HG02884 (cell line): ENCODE measurements around the gene HOXB5.

Source experiments
- ATAC-seq: cut with Tn5 transposase; IDR thresholded peaks from one replicate; pipeline ENCODE4 v1.9.1; 2021; ENCODE audit warnings: mild to moderate bottlenecking, moderate library complexity; ENCODE audit not compliant: unreplicated experiment

The HOXB5 gene

GRCh38 chr17:48593126-48593829, at the start of gene HOXB5:
Gene HOXB5 (minus strand): TSS chr17:48593779. CDS start chr17:48593682, 97 bp downstream.
- no peak for ATAC-seq

DNA sequence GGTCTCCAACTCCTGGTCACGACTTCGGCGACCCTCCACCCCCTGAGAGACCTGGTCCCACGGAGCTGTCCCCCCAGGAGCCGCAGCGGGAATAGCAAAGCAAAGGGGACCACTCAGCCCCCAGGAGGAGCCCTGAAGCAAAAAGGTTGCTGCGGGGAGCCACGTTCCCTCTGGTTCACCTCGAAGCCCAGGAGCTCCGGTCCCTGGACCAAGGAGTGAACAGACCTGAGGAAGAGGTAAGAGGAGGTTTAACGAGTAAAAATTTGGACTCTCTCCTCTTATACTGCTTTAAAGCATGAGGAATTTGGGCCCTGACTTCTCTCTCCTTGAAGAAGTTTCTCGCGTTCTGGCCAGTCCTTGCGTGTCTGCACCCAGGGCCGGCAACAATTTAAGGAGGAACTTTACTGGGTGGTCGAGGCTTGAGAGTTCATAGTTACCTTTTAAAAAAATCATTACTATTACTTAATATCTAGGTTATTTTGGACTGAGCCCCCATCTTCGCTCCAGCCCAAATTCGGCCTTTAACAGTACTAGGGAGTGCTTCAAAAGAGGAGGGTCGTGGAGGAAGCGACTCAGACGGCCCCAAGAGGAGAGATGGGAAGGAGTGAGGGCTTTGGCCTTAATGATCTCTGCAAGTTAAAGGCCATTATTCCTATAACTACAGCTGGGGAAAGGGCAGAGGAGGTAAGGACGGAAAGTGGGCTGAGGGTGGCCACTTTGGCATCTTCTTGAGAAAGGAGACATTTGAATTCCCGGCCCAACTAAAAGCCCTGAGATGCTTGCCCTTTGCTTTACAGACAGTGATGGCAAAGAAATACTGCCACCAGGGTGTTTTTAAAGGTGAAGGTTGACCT, 49.5 kb upstream of the HOXB5 start:
- ATAC-seq, result no peak

DNA sequence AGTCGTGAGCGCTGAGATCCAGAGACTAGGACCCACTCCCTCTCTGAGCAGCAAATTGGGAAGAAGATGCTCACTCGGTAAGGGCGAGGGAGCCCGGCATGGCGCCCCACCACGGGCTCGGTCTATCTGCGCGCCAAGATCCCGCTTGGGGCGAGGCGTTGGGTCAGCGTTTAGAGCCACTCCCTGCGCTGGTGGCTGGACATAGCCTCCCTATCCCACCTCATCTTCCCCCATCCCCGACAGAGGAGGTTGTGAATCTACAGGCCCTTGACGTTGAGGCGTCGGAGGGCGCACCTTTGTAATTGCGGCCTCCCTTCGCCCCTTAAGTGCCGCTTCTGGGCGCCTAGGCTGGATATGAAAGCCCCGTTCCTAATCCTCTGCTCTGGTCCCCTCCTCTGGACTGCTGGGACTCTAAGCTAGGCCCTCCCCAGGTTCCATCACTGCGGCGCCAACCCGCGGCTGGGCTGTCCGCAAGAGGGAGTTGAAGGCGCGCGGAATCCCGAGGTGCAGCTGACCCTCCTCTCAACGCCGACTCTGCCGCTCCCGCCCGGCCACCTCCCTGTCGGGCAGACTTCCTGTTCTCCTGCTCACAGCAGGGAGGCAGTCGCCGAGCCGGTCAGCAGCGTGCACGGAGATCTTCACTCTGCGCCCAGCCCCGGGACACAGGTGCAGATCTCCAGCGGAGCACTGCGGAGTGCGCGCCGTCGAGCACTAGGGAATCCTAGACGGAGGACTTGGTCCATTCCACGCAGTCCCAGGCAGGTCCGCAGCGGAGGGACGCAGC, 48.7 kb upstream of the HOXB5 start:
- ATAC-seq, result no peak

- ATAC-seq, result no peak
These were observed 48.0 kb upstream of the HOXB5 start for GRCh38 chr17:48641541-48642058.

DNA sequence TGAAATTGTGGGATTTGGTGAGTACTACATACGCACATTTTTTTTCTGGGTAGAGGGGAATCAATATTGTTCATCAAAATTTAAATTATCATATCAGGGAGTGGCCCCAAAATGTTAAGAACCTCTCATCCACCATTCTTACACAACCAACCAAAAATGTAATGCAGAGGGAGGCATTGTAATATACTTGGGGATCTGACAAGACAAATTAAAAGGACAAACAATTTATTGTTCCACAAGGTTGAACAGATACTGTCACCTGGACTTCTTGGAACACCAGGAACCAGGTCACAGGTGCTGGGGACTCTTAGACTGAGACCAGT, 47.2 kb upstream of the HOXB5 start:
- no peak for ATAC-seq

- no peak for ATAC-seq
These were observed 46.6 kb upstream of the HOXB5 start for GRCh38 chr17:48639982-48640857.

DNA sequence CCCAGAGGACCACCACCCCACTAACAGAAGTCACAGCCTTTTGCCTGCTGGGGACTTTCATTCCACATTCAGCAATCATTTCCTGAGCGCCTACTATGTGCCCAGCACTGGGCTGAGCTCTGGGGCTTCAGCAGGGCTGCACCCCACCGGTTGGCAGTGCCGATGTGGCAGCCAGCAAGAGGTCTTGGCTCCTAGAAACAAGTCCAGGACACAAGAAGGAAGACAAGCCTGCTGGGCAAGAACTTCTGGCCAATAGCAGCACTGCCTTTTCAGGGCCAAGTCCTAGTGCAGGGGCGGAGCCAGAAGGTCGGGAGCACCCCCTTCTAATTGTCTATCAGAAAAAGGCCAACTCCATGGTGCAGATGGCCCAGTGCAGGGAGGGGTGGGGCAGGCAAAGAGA, 45.6 kb upstream of the HOXB5 start:
- ATAC-seq, result no peak

- ATAC-seq, result no peak
These were observed 44.0 kb upstream of the HOXB5 start for GRCh38 chr17:48637323-48638260.

- ATAC-seq, result no peak
These were observed 42.8 kb upstream of the HOXB5 start for GRCh38 chr17:48636177-48637018.

DNA sequence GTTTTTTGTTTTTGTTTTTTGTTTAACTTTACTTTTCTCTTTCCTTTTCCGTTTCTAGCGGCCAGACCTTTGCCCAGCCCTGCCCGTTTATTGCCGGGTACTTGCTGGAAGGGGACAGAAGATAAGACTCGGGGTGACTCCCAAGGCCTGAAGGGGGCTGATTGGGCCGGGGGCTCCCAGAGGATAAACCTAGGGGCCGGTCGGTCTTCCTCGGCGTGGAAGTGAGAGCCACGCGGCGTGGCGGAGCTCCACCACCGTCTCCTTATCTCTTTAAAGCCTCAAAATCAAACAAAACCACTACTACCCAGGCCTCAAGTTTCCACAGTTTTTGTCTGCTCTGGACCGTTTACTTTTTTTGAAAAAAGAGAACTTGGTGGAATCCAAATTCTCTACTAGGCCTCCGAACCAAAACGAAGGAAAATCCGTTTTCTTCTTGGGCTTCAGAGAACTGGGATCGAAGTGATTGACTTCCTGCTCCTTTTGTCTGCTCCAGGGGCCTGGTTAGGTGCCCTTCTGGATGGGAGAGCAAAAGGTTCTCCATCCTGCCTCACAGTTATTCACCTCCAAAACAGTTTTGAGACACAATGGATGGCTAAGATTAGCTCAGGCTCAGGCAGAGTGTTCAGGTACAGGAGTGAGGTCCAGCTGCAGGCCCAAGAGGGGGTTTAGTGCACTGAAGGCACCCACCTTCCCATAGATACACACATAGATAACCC, 41.1 kb upstream of the HOXB5 start:
- no peak for ATAC-seq

- no peak for ATAC-seq
These were observed 39.7 kb upstream of the HOXB5 start for GRCh38 chr17:48633266-48633677.

GRCh38 chr17:48632579-48633265, 39.1 kb upstream of the HOXB5 start:
- no peak for ATAC-seq

DNA sequence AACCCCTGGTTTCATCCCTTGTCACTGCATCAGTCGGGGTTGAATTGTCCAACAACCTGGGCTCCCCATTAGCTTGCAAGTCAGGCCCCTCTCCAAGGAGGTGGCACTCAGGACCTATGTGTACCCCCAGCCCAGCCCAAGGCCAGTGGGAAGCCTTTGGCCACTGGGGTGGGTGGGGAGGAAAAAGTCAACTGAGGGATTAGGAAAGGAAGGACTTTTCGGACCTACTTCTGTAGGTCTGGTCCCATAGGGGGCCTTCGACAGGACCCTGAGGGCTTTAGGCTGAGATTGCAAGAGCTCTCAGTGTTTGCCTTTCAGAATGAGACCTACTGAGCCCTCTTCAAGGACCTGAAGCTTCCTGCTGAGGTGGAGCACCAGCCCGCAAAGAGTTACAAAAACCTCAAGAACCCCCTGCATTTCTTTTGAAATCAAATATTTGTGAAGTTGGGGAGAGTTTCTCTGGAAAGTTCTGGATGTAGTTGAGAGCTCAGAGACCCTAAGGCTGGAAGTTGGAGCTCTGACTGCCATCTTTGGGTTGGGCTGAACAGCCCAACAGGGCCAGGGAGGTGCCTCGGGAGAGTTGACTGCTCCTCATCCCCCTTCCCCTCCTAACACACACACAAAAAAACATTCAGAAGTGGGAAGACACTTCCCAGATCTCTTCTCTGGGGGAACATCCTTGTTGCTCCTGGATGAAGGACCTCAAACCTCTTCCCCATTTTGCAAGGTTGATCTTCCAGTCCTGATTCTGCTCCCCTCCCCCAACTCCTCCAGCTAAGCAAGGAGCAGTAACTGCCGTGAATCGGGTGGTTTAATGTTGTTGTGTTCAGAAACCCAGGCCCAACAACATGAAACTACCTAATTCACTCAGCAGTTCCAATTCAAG, 38.4 kb upstream of the HOXB5 start:
- no peak for ATAC-seq

DNA sequence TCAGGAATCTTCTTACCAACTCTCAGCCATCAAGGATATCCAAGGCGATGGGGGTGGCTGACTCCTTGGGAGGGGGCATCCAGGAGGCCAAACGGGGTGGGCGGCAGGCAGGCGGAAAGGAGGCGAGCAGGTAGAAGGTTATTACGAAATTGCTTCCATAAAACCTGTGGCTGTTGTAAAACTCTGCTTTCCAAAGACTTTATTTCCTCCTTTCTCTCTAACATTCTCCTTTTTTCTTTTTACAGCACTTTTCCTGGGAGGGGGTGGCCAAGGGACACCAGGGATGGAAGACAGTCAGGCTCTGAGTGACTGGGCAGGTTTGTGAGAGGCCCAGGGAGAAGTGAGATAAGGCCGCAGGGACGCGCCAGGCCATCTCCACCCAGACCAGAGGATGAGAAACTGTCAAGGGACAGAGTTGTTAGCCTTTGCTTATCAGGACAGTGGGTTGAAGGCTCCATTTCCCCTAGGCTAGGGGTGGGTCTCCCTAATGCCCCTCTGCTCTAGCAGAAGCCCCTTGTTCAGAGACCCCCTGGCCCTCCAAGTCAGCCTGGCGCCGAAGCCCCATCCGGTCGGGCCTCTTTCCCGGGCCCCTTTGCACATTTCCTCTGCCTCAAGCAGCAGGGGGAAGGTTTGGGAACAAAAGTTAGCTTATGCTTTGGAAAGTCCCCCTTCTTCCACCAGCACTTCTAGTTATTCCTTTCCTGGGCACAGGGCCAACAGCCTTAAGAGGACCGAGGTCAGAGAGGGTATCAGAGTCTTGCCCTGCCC, 37.5 kb upstream of the HOXB5 start:
- no peak for ATAC-seq
